Effector memory CD8-positive, alpha-beta T cell (primary cell): Measurements from ENCODE around the gene DAAM1.
A peak's percentile ranks its signal among the peaks of the same experiment; 100 is the strongest.

Source experiments
- ATAC-seq: fragments of 150-1000 bp; cut with Tn5 transposase; replicated peaks from 2 replicates; pipeline ENCODE4 v1.10.0; 2021; ENCODE audit warnings: mild to moderate bottlenecking, moderate library complexity
- DNase-seq, 3 experiments: peaks; one replicate each; pipeline ENCODE4 v3.0.0; 2021
- H3K27ac Mint-ChIP-seq, 2 donors: one replicate each; pipeline ENCODE4 v1.8.0; 2022; ENCODE audit warnings: mild to moderate bottlenecking in 2 of 2, mixed read lengths in 2 of 2, moderate library complexity in 2 of 2
- H3K27me3 Mint-ChIP-seq, 2 donors: one replicate each; pipeline ENCODE4 v1.8.0; 2022; ENCODE audit warnings: mixed read lengths in 2 of 2
- H3K36me3 Mint-ChIP-seq: one replicate; pipeline ENCODE4 v1.8.0; 2022; ENCODE audit warnings: mild to moderate bottlenecking, moderate library complexity, mixed read lengths; ENCODE audit not compliant: insufficient read depth
- H3K4me1 Mint-ChIP-seq, 2 donors: one replicate each; pipeline ENCODE4 v1.8.0; 2022; ENCODE audit warnings: low read depth in 2 of 2, mixed read lengths in 2 of 2
- H3K4me3 Mint-ChIP-seq, 2 donors: one replicate each; pipeline ENCODE4 v1.8.0; 2022; ENCODE audit warnings: mild to moderate bottlenecking in 2 of 2, mixed read lengths in 2 of 2, moderate library complexity in 2 of 2
- H3K9me3 Mint-ChIP-seq, 2 donors: one replicate each; pipeline ENCODE4 v1.8.0; 2022; ENCODE audit warnings: mixed read lengths in 2 of 2

DAAM1 gene

GRCh38 chr14:59175404-59175803, 13.1 kb upstream of the DAAM1 start:
- ATAC-seq (no peak), DNase-seq (no peak)
- Mint-ChIP-seq H3K4me1 (peaks cover 0 to 4% of the 10 kb centered on the region in 2 donors), H3K36me3 (no peaks in the 10 kb centered on the region), H3K27ac (no peak overlapping the region), H3K9me3 (no peaks in the 10 kb centered on the region), H3K4me3 (no peak overlapping the region), H3K27me3 (peaks cover 20 to 28% of the 10 kb centered on the region in 2 donors)

GRCh38 chr14:59176765-59177164, 11.7 kb upstream of the DAAM1 start:
- Mint-ChIP-seq H3K4me1 (peaks cover 0 to 4% of the 10 kb centered on the region in 2 donors), H3K36me3 (no peaks in the 10 kb centered on the region), H3K9me3 (no peaks in the 10 kb centered on the region), H3K27me3 (peaks cover 29 to 41% of the 10 kb centered on the region in 2 donors), H3K4me3 (no peak overlapping the region), H3K27ac (no peak overlapping the region)
- DNase-seq (no peak), ATAC-seq (no peak)

GRCh38 chr14:59177262-59177661, 11.2 kb upstream of the DAAM1 start:
- no peak overlapping the region for H3K27ac Mint-ChIP-seq
- DNase-seq = no peak
- no peaks in the 10 kb centered on the region for H3K36me3 Mint-ChIP-seq
- H3K4me1 Mint-ChIP-seq = peaks cover 0 to 4% of the 10 kb centered on the region in 2 donors
- H3K4me3 Mint-ChIP-seq = no peak overlapping the region
- peaks cover 29 to 43% of the 10 kb centered on the region in 2 donors for H3K27me3 Mint-ChIP-seq
- no peaks in the 10 kb centered on the region for H3K9me3 Mint-ChIP-seq
- ATAC-seq = no peak

DNA sequence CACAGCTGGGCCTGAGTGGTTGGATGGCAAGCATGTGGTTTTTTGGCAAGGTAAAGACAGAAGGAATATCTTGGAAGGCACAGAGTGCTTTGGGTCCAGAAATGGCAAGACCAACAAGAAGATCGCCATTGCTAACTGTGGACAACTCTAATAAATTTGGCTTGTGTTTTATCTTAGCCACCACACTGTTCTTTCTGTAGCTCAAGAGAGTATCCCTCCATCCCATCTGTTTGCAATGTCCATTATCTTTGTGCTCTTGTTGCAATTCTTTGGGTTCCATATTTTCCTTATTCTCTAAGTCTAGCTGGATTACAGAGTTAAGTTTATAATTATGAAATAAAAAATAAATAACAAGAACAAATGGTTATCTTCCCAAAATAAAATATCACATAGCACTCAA, 6.7 kb upstream of the DAAM1 start:
- H3K27me3 Mint-ChIP-seq = peaks cover 50 to 64% of the 10 kb centered on the region in 2 donors
- no peak for ATAC-seq
- H3K9me3 Mint-ChIP-seq = no peaks in the 10 kb centered on the region
- H3K27ac Mint-ChIP-seq = no peak overlapping the region
- H3K36me3 Mint-ChIP-seq = no peaks in the 10 kb centered on the region
- peaks cover 0 to 4% of the 10 kb centered on the region in 2 donors for H3K4me1 Mint-ChIP-seq
- no peak overlapping the region for H3K4me3 Mint-ChIP-seq
- DNase-seq = no peak

GRCh38 chr14:59182641-59183040, 5.8 kb upstream of the DAAM1 start:
- H3K4me1 Mint-ChIP-seq = peaks cover 4 to 6% of the 10 kb centered on the region in 2 donors
- H3K36me3 Mint-ChIP-seq = peaks cover 3% of the 10 kb centered on the region
- peaks cover 50 to 56% of the 10 kb centered on the region in 2 donors for H3K27me3 Mint-ChIP-seq
- no peak for DNase-seq
- no peak for ATAC-seq
- H3K4me3 Mint-ChIP-seq = no peak overlapping the region
- H3K27ac Mint-ChIP-seq = no peak overlapping the region
- H3K9me3 Mint-ChIP-seq = no peaks in the 10 kb centered on the region

- Mint-ChIP-seq H3K27me3 (peaks cover 50 to 55% of the 10 kb centered on the region in 2 donors), H3K4me1 (peaks cover 7 to 9% of the 10 kb centered on the region in 2 donors), H3K9me3 (no peaks in the 10 kb centered on the region), H3K4me3 (no peak overlapping the region), H3K27ac (no peak overlapping the region), H3K36me3 (peaks cover 7% of the 10 kb centered on the region)
- no peak for ATAC-seq
- no peak for DNase-seq
Measured at GRCh38 chr14:59183150-59183549, 5.3 kb upstream of the DAAM1 start.

- no peak overlapping the region for H3K27ac Mint-ChIP-seq
- no peaks in the 10 kb centered on the region for H3K9me3 Mint-ChIP-seq
- ATAC-seq (no peak), DNase-seq (no peak)
- H3K36me3 Mint-ChIP-seq = peaks cover 17% of the 10 kb centered on the region
- H3K4me1 Mint-ChIP-seq = peaks cover 8 to 12% of the 10 kb centered on the region in 2 donors
- H3K27me3 Mint-ChIP-seq = peaks cover 40 to 48% of the 10 kb centered on the region in 2 donors
- H3K4me3 Mint-ChIP-seq = no peak overlapping the region
Measured at GRCh38 chr14:59184396-59184795, 4.1 kb upstream of the DAAM1 start.

DNA sequence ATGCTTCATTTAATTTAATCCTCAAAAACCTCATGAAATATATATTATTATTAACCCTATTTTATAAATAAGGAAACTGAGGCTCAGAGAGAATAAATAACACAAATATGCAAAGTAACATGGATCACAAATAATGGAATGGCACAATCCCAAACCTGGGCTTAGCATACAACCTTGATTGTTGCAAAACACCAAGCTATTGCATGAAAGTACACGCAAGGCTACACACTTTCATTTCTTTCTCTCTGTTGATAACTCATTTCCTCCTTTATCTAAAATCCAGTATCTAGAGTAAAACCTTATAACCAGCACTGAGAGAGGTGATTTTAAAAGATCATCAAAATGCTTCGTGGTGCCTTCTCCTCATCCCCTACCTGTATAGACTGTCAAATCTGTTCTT, 2.8 kb upstream of the DAAM1 start:
- Mint-ChIP-seq H3K4me3 (no peak overlapping the region), H3K4me1 (peaks cover 18 to 22% of the 10 kb centered on the region in 2 donors), H3K27ac (no peak overlapping the region), H3K36me3 (peaks cover 23% of the 10 kb centered on the region), H3K27me3 (peaks cover 27 to 38% of the 10 kb centered on the region in 2 donors), H3K9me3 (no peaks in the 10 kb centered on the region)
- no peak for ATAC-seq
- no peak for DNase-seq

- Mint-ChIP-seq H3K4me1 (peaks cover 18 to 22% of the 10 kb centered on the region in 2 donors), H3K4me3 (no peak overlapping the region)
Measured at GRCh38 chr14:59186306-59186705, 2.2 kb upstream of the DAAM1 start.

DNA sequence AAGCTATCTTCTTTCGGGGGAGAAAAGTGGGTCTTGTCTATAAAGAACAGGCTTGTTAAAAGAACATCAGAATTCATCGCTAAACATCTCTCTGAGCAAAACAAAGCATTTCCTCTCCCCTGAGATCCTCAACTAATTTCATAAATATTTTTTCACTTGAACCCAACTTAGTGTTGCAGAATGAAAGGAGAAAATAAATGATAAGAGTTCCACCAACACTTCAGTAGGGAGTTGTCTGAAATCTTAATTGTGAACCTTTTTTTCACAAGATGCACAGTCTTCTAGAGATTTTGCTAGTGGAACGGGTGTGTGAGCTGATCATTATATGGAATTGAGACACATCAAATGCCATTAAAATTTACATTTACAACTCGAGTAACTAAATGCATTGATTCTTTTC, 1.3 kb upstream of the DAAM1 start:
- peaks cover 18 to 30% of the 10 kb centered on the region in 2 donors for H3K4me1 Mint-ChIP-seq
- no peak for ATAC-seq

More at GRCh38 chr14:59186306-59186705, 2.2 kb upstream of the DAAM1 start:
- H3K27me3 Mint-ChIP-seq = peaks cover 24 to 32% of the 10 kb centered on the region in 2 donors
- H3K9me3 Mint-ChIP-seq = no peaks in the 10 kb centered on the region
- peaks cover 26% of the 10 kb centered on the region for H3K36me3 Mint-ChIP-seq
- no peak overlapping the region for H3K27ac Mint-ChIP-seq
- ATAC-seq (no peak), DNase-seq (no peak)

DNA sequence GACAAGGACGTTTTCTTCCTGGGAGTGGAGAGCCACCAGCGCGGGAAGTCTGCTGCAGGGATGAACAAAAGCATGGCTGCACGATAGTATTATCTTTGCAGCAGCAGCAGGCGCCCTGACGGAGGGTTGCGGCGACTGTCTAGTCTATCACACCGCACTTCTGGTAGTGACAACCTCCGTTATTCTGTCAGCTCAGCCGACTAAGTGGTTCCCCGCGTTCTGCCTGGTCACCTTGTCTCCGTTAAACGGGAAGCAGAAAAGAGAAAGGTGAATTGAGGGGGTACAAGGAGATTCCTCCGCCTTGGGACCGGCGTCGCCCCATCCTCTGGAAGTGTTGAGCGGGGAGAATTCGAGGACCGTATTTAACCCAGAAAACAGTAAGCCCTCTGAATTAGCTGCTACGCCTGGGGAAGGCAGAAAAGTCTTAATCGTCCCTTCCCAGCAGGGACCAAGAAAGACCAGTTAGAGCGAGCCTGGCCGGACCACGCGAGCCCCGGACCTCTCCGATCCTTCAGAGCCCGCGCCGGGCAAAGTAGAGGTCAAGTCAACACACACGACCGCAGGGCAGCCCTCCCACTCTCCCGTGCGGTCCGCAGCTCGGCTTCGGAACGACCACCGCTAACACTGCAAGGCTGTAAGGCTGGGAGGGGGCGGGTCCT, 536 bp upstream of the DAAM1 start:
- DNase-seq = peak; percentile 46 to 52 (median 46)
- H3K4me1 Mint-ChIP-seq = peaks cover 18 to 30% of the 10 kb centered on the region in 2 donors
- H3K36me3 Mint-ChIP-seq = peaks cover 26% of the 10 kb centered on the region
- peak overlapping the region; percentile 98 to 99 for H3K4me3 Mint-ChIP-seq
- H3K27ac Mint-ChIP-seq = peak overlapping the region; percentile 97
- H3K27me3 Mint-ChIP-seq = peaks cover 19 to 20% of the 10 kb centered on the region in 2 donors
- no peaks in the 10 kb centered on the region for H3K9me3 Mint-ChIP-seq
- ATAC-seq = peak; percentile 27

More for the DNA sequence above, 1.3 kb upstream of the DAAM1 start:
- H3K9me3 Mint-ChIP-seq = no peaks in the 10 kb centered on the region
- peaks cover 26% of the 10 kb centered on the region for H3K36me3 Mint-ChIP-seq
- no peak for DNase-seq
- H3K4me3 Mint-ChIP-seq = peak overlapping the region; percentile 98 to 99
- H3K27me3 Mint-ChIP-seq = peaks cover 20 to 27% of the 10 kb centered on the region in 2 donors
- H3K27ac Mint-ChIP-seq = peak overlapping the region; percentile 97

- Mint-ChIP-seq H3K27me3 (peaks cover 10 to 16% of the 10 kb centered on the region in 2 donors), H3K36me3 (peaks cover 26% of the 10 kb centered on the region), H3K4me1 (peaks cover 18 to 30% of the 10 kb centered on the region in 2 donors), H3K9me3 (no peaks in the 10 kb centered on the region), H3K4me3 (peak overlapping the region; percentile 98 to 99), H3K27ac (peak overlapping the region; percentile 97)
- ATAC-seq (peak; percentile 14), DNase-seq (peak in 2 of 3 experiments; percentile 25 to 37)
Measured at GRCh38 chr14:59189091-59189785, 771 bp downstream of the DAAM1 start.

DNA sequence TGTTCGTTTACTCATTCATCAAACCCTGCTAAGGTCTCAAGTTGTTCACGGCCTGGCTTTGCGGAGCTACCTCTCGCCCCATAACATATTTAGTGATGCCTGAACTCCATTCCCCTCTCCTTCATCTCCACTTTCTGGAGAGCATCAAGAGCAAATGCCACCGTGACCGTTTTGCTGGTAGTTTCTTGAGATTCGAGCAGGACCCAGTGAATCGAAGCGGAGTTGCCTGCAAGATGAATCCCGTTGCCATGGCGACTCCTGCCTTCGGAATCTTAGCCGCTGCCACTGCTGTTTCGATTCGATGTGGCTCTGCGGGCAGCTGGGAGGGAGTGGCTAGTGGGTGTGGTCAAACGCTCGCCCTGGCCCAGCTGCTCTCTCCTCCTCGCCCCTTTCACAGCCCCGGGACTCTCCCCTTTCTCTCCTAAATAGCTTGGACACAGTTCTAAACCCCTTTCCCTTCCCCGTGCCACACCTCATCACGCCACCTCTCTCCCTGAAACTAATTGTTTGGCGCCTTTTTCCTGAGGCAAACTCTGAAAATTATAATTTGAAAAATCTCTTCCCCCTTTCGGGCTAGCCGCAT, 1.4 kb downstream of the DAAM1 start:
- peak overlapping the region; percentile 97 for H3K27ac Mint-ChIP-seq
- ATAC-seq (peak; percentile 13), DNase-seq (peak; percentile 56 to 71 (median 67))
- H3K36me3 Mint-ChIP-seq = peaks cover 26% of the 10 kb centered on the region
- H3K9me3 Mint-ChIP-seq = no peaks in the 10 kb centered on the region
- H3K27me3 Mint-ChIP-seq = peaks cover 4 to 10% of the 10 kb centered on the region in 2 donors
- peaks cover 18 to 30% of the 10 kb centered on the region in 2 donors for H3K4me1 Mint-ChIP-seq
- peak overlapping the region; percentile 98 to 99 for H3K4me3 Mint-ChIP-seq
